HCT116 (cell line): ENCODE measurements around the gene COX10. TPM values are rescaled to one million over a fixed set of nuclear protein-coding genes. Genes with fewer than 3 reads are reported as not detected.
"Not testable (repeated sequence)": the region's sequence is repeated elsewhere in the genome, so short reads cannot be mapped to it uniquely, and the experiment has no call there.

Source experiments
- ATAC-seq: fragments of 200-7000 bp; cut with Tn5 transposase; 2 replicates; pipeline ENCODE4 v1.9.1; 2020; ENCODE audit warnings: mild to moderate bottlenecking, moderate library complexity
- BruUV-seq: library from RNA; stranded (reverse); fragments of 400-500 nt; replicated peaks from 2 replicates; lab custom pipeline; 2021; lab: Mats Ljungman, UMichigan
- CTCF ChIA-PET: fragments of 300-600 bp; sonication (Branson Sonifier 250); formaldehyde crosslinking; loops from one replicate; lab custom pipeline; 2021; ENCODE audit warnings: antibody characterized with exemption; lab: Charles Lee
- POLR2A ChIA-PET: fragments of 300-600, 350-600 bp; sonication (Branson Sonifier 250); formaldehyde crosslinking; loops from one replicate; lab custom pipeline; 2021; ENCODE audit warnings: antibody characterized with exemption; lab: Charles Lee
- RAD21 ChIA-PET, 2 experiments: fragments of 300-600 bp; sonication (Branson Sonifier 250); formaldehyde crosslinking; loops; one replicate each; lab custom pipeline; 2023; ENCODE audit warnings: low total read pairs in 2 of 2; ENCODE audit not compliant: uncharacterized antibody in 2 of 2, unreplicated experiment in 2 of 2, low non-redundant PET in 1 of 2; lab: Charles Lee
- DNase-seq: peaks from one replicate; pipeline ENCODE4 v3.0.0-alpha.2; 2010; ENCODE audit warnings: low read depth, low spot score
- H2AFZ ChIP-seq: fragments of 200-600 bp; shearing (Covaris generic), sonication (generic); 2 replicates; pipeline ENCODE4 v1.6.1; 2017; ENCODE audit warnings: low read depth, mixed run types, mixed read lengths, antibody characterized with exemption, low read length; ENCODE audit not compliant: poor library complexity, severe bottlenecking
- H3K27ac ChIP-seq: 2 replicates; pipeline ENCODE4 v1.5.1; 2012; ENCODE audit warnings: low read depth, low read length
- H3K27me3 ChIP-seq: fragments of 200-600 bp; sonication (generic); 2 replicates; pipeline ENCODE4 v1.6.1; 2016; ENCODE audit warnings: mixed run types, low read length, mixed read lengths; ENCODE audit not compliant: insufficient read depth
- H3K36me3 ChIP-seq, 2 experiments: fragments of 200-500 bp in 1 of 2; fragments of 200-600 bp in 1 of 2; sonication (Bioruptor generic) in 1 of 2; sonication (generic) in 1 of 2; 2 replicates each; pipeline versions ENCODE4 v1.5.1 to v1.6.1; 2014 to 2016; ENCODE audit warnings: low read length in 2 of 2, inconsistent platforms in 1 of 2, mixed read lengths in 1 of 2, mixed run types in 1 of 2; ENCODE audit not compliant: insufficient read depth in 2 of 2, control insufficient read depth in 1 of 2
- H3K4me1 ChIP-seq, 2 experiments: fragments of 200-600 bp in 1 of 2; sonication (generic) in 1 of 2; 2 replicates each; pipeline versions ENCODE4 v1.5.1 to v1.6.1; 2012 to 2017; ENCODE audit warnings: low read length in 2 of 2, inconsistent platforms in 1 of 2, mild to moderate bottlenecking in 1 of 2, mixed read lengths in 1 of 2, mixed run types in 1 of 2, moderate library complexity in 1 of 2; ENCODE audit not compliant: insufficient read depth in 2 of 2, control insufficient read depth in 1 of 2
- H3K4me2 ChIP-seq: fragments of 200-600 bp; sonication (generic); 2 replicates; pipeline ENCODE4 v1.6.1; 2017; ENCODE audit warnings: mixed run types, low read length, mixed read lengths
- H3K4me3 ChIP-seq, 2 experiments: fragments of 200-600 bp in 1 of 2; sonication (generic) in 1 of 2; replicated peaks in 1 of 2; 2 replicates each; pipeline ENCODE4 v1.5.1; 2011 to 2016; ENCODE audit warnings: low read length in 2 of 2, control low read depth in 1 of 2, low read depth in 1 of 2, mild to moderate bottlenecking in 1 of 2, mixed read lengths in 1 of 2, mixed run types in 1 of 2
- H3K79me2 ChIP-seq: fragments of 200-600 bp; sonication (generic); 2 replicates; pipeline ENCODE4 v1.6.1; 2017; ENCODE audit warnings: mild to moderate bottlenecking, mixed run types, low read length, moderate library complexity, mixed read lengths; ENCODE audit not compliant: insufficient read depth
- H3K9ac ChIP-seq: fragments of 200-600 bp; sonication (generic); 2 replicates; pipeline ENCODE4 v1.6.1; 2016; ENCODE audit warnings: low read length, mixed read lengths
- H3K9me2 ChIP-seq: fragments of 200-600 bp; sonication (generic), shearing (Covaris generic); 2 replicates; pipeline ENCODE4 v1.6.1; 2017; ENCODE audit warnings: mixed run types, mild to moderate bottlenecking, moderate library complexity; ENCODE audit not compliant: insufficient read depth
- H3K9me3 ChIP-seq, 2 experiments: fragments of 200-500 bp in 1 of 2; fragments of 200-600 bp in 1 of 2; sonication (Bioruptor generic) in 1 of 2; sonication (generic) in 1 of 2; 2 replicates each; pipeline ENCODE4 v1.6.1; 2014 to 2017; ENCODE audit warnings: low read length in 2 of 2, mixed read lengths in 2 of 2, inconsistent platforms in 1 of 2, low read depth in 1 of 2, mild to moderate bottlenecking in 1 of 2, mixed run types in 1 of 2, moderate library complexity in 1 of 2; ENCODE audit not compliant: control insufficient read depth in 1 of 2, insufficient read depth in 1 of 2
- H4K20me1 ChIP-seq: fragments of 200-600 bp; sonication (generic), shearing (Covaris generic); 2 replicates; pipeline ENCODE4 v1.6.1; 2017; ENCODE audit warnings: mixed run types, mild to moderate bottlenecking, moderate library complexity; ENCODE audit not compliant: insufficient read depth
- EGR1 ChIP-seq: IDR thresholded peaks from 2 replicates; pipeline ENCODE4 v1.6.1; 2012; ENCODE audit warnings: low read depth
- ELF1 ChIP-seq: IDR thresholded peaks from 2 replicates; pipeline ENCODE4 v1.6.1; 2012; ENCODE audit warnings: low read depth, borderline replicate concordance
- RAD21 ChIP-seq: IDR thresholded peaks from 2 replicates; pipeline ENCODE4 v1.6.1; 2012; ENCODE audit warnings: low read depth, mild to moderate bottlenecking
- SIN3A ChIP-seq: IDR thresholded peaks from 2 replicates; pipeline ENCODE4 v1.6.1; 2012; ENCODE audit warnings: low read depth
- SP1 ChIP-seq: IDR thresholded peaks from 2 replicates; pipeline ENCODE4 v1.6.1; 2012; ENCODE audit warnings: low read depth
- SRF ChIP-seq: IDR thresholded peaks from 2 replicates; pipeline ENCODE4 v1.6.1; 2012; ENCODE audit warnings: low read depth
- YY1 ChIP-seq: IDR thresholded peaks from 2 replicates; pipeline ENCODE4 v1.6.1; 2011; ENCODE audit warnings: low read length, low read depth, moderate library complexity, mild to moderate bottlenecking; ENCODE audit not compliant: insufficient replicate concordance; ENCODE audit errors: extremely low read depth
- ZNF274 ChIP-seq: fragments of 200-500 bp; sonication (Bioruptor generic); IDR thresholded peaks from 2 replicates; pipeline ENCODE4 v1.6.1; 2014; ENCODE audit warnings: mild to moderate bottlenecking, low read depth, low read length, inconsistent platforms
- intact Hi-C: fragments of 100-400 bp; cut with micrococcal nuclease; formaldehyde crosslinking; loops from 2 replicates; pipeline ENCODE4 v1.10.0; 2022
- total RNA-seq: library from RNA; stranded (reverse); gene quantifications from one replicate; pipeline ENCODE4 v1.2.1, GENCODE V29; 2021; ENCODE audit not compliant: unreplicated experiment
- TF ChIP-seq, protein P1 (sequence below), 3 experiments: fragments of 200-600 bp in 1 of 3; sonication (generic) in 1 of 3; IDR thresholded peaks in 2 of 3; conservative IDR thresholded peaks in 1 of 3; 2 replicates each; pipeline ENCODE4 v1.5.1; 2012 to 2017; ENCODE audit warnings: low read depth in 2 of 3, low read length in 2 of 3, antibody characterized with exemption in 1 of 3, borderline replicate concordance in 1 of 3, control low read depth in 1 of 3, mild to moderate bottlenecking in 1 of 3, mixed read lengths in 1 of 3, mixed run types in 1 of 3, moderate library complexity in 1 of 3; ENCODE audit not compliant: insufficient read depth in 1 of 3
- TF ChIP-seq, protein P2 (sequence below): IDR thresholded peaks from 2 replicates; pipeline ENCODE4 v1.6.1; 2011; ENCODE audit warnings: mild to moderate bottlenecking, low read length, moderate library complexity; ENCODE audit not compliant: insufficient replicate concordance; ENCODE audit errors: extremely low read depth

The COX10 gene
- total RNA-seq, 1 experiment from 2014 or later, result 22.4 TPM

DNA sequence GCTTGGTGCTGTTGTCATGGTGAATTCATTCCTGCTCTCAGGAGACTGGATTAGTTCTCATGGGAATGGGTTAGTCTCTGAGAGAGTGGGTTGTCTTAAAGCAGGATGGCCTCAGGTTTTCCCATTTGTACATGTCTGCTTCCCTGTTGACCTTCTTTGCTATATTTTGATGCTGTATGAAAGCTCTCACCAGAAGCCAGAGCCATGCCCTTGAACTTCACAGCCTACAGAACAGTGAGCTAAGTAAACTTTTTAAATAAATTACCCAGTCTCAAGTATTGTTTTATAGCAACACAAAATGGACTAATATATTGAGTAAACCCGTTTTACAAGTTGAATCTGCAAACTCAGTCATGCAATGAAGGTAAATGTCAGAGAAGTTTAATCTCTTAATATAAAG is 100.6 kb downstream of the COX10 start (continued):
- TF ChIP-seq, protein P1, sequence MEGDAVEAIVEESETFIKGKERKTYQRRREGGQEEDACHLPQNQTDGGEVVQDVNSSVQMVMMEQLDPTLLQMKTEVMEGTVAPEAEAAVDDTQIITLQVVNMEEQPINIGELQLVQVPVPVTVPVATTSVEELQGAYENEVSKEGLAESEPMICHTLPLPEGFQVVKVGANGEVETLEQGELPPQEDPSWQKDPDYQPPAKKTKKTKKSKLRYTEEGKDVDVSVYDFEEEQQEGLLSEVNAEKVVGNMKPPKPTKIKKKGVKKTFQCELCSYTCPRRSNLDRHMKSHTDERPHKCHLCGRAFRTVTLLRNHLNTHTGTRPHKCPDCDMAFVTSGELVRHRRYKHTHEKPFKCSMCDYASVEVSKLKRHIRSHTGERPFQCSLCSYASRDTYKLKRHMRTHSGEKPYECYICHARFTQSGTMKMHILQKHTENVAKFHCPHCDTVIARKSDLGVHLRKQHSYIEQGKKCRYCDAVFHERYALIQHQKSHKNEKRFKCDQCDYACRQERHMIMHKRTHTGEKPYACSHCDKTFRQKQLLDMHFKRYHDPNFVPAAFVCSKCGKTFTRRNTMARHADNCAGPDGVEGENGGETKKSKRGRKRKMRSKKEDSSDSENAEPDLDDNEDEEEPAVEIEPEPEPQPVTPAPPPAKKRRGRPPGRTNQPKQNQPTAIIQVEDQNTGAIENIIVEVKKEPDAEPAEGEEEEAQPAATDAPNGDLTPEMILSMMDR (IDR thresholded peaks at IDR 0.05 in 2 of 3, conservative IDR thresholded peaks at IDR 0.05 in 1 of 3; ENCODE audit: borderline replicate concordance in 1 of 3, insufficient read depth in 1 of 3, low read depth in 2 of 3, low read length in 2 of 3), result no peak
- TF ChIP-seq SRF, result no peak
- no peak for TF ChIP-seq YY1
- no peak for TF ChIP-seq ELF1
- TF ChIP-seq RAD21, result no peak
- no peak for TF ChIP-seq ZNF274
- TF ChIP-seq EGR1, result no peak
- TF ChIP-seq SIN3A, result no peak
- TF ChIP-seq, protein P2, sequence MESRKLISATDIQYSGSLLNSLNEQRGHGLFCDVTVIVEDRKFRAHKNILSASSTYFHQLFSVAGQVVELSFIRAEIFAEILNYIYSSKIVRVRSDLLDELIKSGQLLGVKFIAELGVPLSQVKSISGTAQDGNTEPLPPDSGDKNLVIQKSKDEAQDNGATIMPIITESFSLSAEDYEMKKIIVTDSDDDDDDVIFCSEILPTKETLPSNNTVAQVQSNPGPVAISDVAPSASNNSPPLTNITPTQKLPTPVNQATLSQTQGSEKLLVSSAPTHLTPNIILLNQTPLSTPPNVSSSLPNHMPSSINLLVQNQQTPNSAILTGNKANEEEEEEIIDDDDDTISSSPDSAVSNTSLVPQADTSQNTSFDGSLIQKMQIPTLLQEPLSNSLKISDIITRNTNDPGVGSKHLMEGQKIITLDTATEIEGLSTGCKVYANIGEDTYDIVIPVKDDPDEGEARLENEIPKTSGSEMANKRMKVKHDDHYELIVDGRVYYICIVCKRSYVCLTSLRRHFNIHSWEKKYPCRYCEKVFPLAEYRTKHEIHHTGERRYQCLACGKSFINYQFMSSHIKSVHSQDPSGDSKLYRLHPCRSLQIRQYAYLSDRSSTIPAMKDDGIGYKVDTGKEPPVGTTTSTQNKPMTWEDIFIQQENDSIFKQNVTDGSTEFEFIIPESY, result no peak
- no peak for TF ChIP-seq SP1
- TF ChIP-seq, all 23 proteins: peak for 0

DNA sequence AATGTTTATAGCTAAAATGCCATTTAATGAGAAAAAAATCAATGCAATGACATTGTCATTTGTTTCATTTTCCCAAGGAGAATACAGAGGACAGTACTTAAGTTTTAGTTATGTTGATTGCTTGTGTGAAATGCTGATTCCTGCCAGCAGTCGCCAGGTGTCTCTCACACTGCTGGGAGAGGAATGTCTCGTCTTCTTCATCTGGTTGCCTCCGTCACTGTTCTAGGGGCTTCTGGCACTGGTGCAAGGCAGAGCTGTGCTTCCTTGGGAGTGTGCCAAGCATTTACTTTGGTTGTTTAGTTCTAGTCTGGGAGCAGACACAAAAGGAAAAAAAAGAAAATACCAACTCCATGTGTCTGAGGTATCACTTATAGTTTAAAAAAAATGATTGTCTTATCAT is 107.7 kb downstream of the COX10 start:
- H3K9ac ChIP-seq, H3K9me2 ChIP-seq, H3K36me3 ChIP-seq, H3K9me3 ChIP-seq, H3K27ac ChIP-seq, BruUV-seq, H3K79me2 ChIP-seq, H3K27me3 ChIP-seq, H3K4me1 ChIP-seq, DNase-seq, RAD21 ChIA-PET, H2AFZ ChIP-seq, CTCF ChIA-PET, ATAC-seq, POLR2A ChIA-PET, H3K4me3 ChIP-seq, H3K4me2 ChIP-seq, intact Hi-C loops, H4K20me1 ChIP-seq: not testable (repeated sequence)

DNA sequence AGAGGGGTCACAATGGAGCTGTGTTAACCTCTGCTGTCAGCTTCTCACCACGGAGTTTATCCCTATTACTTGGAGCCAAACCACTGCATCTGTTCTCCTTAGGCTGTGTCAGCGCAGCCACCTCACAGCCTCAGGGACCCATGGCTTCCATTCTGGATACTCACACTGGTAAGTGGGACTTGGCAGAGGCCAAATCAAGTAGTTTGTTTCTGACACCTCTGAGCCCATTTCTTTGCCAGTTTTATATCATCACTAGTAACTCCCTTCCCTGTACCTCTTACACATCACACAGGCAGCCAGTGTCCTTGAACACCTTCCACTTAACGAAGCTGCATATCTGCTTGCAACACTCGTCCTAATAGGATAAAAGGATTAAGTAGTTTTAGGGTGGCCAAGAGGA is 108.5 kb downstream of the COX10 start:
- BruUV-seq, CTCF ChIA-PET: not testable (repeated sequence)

More for the DNA sequence above, 108.5 kb downstream of the COX10 start:
- H3K79me2 ChIP-seq, H4K20me1 ChIP-seq, H3K4me3 ChIP-seq, H3K36me3 ChIP-seq, H3K9ac ChIP-seq, RAD21 ChIA-PET, H3K9me2 ChIP-seq, H3K27me3 ChIP-seq, POLR2A ChIA-PET, intact Hi-C loops, H2AFZ ChIP-seq, H3K4me2 ChIP-seq, DNase-seq, H3K4me1 ChIP-seq, H3K9me3 ChIP-seq, H3K27ac ChIP-seq, ATAC-seq: not testable (repeated sequence)
